SK-N-MC (cell line): ENCODE measurements around the gene PTPN1.

Experiments
- DNase-seq: peaks from one replicate; pipeline ENCODE4 v3.0.0-alpha.2; 2011; ENCODE audit warnings: low read depth, low spot score
- H3K27ac ChIP-seq: fragments of 200-600 bp; sonication (generic); 2 replicates; pipeline ENCODE4 v1.5.1; 2016; ENCODE audit warnings: mixed run types
- H3K36me3 ChIP-seq: fragments of 200-600 bp; sonication (generic); 2 replicates; pipeline ENCODE4 v1.6.1; 2017; ENCODE audit warnings: antibody characterized with exemption, low read length, mixed read lengths; ENCODE audit not compliant: insufficient read depth
- H3K4me3 ChIP-seq: fragments of 200-600 bp; sonication (generic); 2 replicates; pipeline ENCODE4 v1.5.1; 2016
- H3K9ac ChIP-seq: fragments of 200-600 bp; sonication (generic); 2 replicates; pipeline ENCODE4 v1.8.0; 2017; ENCODE audit warnings: mixed run types, mixed read lengths; ENCODE audit not compliant: insufficient read length
- H3K9me3 ChIP-seq: fragments of 200-600 bp; sonication (generic); 2 replicates; pipeline ENCODE4 v1.6.1; 2017; ENCODE audit warnings: low read depth, mild to moderate bottlenecking, antibody characterized with exemption, low read length, moderate library complexity, mixed read lengths
- EZH2 ChIP-seq: fragments of 200-600 bp; sonication (generic); IDR thresholded peaks from one replicate; pipeline ENCODE4 v1.6.1; 2017; ENCODE audit warnings: antibody characterized with exemption
- FOXP2 ChIP-seq: optimal IDR thresholded peaks from 2 replicates; pipeline ENCODE3; 2011; ENCODE audit warnings: mild to moderate bottlenecking, moderate library complexity; ENCODE audit not compliant: insufficient read depth; ENCODE audit errors: extremely low read length, control extremely low read depth
- POLR2AphosphoS5 ChIP-seq: IDR thresholded peaks from 2 replicates; pipeline ENCODE4 v1.6.1; 2012; ENCODE audit warnings: mild to moderate bottlenecking, low read depth, low read length, borderline replicate concordance

The PTPN1 gene

DNA sequence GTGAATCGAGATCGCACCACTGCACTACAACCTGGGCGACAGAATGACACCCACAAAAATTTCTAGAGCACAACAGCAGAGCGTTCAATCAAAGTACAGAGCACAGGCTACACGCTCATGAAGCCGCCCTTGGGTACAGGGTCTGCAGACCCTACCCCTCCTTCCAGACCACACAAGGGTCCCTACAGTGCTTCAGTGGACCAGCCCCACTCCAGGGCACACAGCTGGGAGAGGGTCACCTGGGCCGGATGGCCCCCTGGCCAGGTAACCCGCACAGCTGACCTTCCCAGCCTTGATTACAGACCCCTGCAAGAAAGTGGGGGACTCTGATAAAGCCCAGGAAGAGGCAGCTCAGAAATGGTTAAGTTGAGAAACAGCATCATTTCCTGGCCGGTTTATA lies 117.6 kb downstream of the PTPN1 start:
- TF ChIP-seq FOXP2, result no peak
- TF ChIP-seq EZH2, result no peak
- TF ChIP-seq POLR2AphosphoS5, result no peak
- DNase-seq, result no peak
- Histone ChIP-seq H3K36me3 (no peaks in the 10 kb centered on the region), H3K4me3 (no peak overlapping the region), H3K27ac (no peak overlapping the region), H3K9ac (no peak overlapping the region), H3K9me3 (no peaks in the 10 kb centered on the region)

- Histone ChIP-seq H3K9ac (no peak overlapping the region), H3K27ac (no peak overlapping the region), H3K36me3 (no peaks in the 10 kb centered on the region), H3K4me3 (no peak overlapping the region), H3K9me3 (no peaks in the 10 kb centered on the region)
- DNase-seq, result no peak
- no peak for TF ChIP-seq EZH2
- no peak for TF ChIP-seq POLR2AphosphoS5
Observed at GRCh38 chr20:50628332-50628731, 118.1 kb downstream of the PTPN1 start.

DNA sequence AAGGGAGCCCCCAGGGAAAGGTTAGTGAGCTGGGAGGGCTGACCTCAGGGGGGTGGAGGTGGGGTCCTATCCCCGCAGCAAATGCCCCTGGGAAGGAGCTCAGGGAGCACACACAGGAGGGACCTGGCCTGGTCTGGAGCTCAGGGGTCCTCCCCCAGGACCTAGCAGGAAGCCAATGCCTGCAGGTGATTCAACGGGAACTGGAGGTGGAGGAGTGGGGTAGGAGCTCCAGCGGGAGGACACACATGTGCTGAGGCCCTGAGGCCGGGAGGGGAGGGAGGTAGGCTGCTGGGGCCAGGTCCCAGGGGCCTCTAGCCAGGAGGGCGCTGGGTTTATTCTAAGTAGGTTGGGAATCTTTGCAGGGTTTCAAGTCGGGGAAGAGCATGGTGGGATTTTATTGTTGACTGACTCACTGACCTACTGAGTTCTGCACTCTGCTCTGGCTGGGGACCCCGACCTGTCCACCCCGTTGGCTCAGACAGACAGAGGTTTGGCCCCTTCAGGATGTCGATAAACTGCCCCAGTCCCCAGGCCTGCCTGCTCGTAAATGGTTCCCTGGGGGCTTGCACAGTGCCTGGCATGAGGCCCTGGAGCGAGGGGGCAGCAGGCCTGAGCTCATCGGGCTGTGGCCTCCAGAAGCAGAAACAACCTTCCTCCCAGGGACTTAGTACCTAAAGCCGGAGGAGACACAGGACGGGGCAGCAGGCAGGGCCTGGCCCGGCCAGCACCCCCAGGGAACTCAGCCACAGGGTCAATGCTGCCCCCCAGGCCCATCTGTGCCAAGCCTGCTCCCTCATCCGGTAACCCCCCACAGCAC lies 118.9 kb downstream of the PTPN1 start:
- no peak for TF ChIP-seq FOXP2
- no peak for TF ChIP-seq POLR2AphosphoS5
- TF ChIP-seq EZH2, result no peak
- DNase-seq, result no peak
- Histone ChIP-seq H3K4me3 (no peak overlapping the region), H3K9me3 (no peaks in the 10 kb centered on the region), H3K36me3 (no peaks in the 10 kb centered on the region), H3K9ac (no peak overlapping the region), H3K27ac (no peak overlapping the region)

DNA sequence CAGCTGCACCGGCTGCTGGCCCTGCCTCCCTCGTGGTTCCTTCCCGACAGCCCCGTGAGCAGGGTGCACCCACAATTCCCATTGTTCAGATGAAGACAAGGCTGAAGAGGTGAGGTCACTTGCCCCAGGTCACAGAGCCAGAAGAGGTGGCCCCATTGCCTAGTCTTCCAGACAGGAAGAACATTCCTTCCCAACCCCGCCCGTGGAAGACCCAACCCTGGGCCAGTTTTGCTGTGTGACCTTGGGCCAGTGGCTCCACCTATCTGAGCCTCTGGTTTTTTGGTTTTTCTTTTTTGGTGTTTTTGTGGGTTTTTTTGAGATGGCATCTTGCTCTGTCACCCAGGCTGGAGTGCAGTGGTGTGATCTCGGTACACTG lies 119.5 kb downstream of the PTPN1 start:
- H3K4me3 ChIP-seq, result no peak overlapping the region
- TF ChIP-seq EZH2 (no peak), FOXP2 (no peak), POLR2AphosphoS5 (no peak)
- H3K9ac ChIP-seq, result no peak overlapping the region
- no peak for DNase-seq
- H3K9me3 ChIP-seq, result no peaks in the 10 kb centered on the region
- no peak overlapping the region for H3K27ac ChIP-seq
- no peaks in the 10 kb centered on the region for H3K36me3 ChIP-seq

DNA sequence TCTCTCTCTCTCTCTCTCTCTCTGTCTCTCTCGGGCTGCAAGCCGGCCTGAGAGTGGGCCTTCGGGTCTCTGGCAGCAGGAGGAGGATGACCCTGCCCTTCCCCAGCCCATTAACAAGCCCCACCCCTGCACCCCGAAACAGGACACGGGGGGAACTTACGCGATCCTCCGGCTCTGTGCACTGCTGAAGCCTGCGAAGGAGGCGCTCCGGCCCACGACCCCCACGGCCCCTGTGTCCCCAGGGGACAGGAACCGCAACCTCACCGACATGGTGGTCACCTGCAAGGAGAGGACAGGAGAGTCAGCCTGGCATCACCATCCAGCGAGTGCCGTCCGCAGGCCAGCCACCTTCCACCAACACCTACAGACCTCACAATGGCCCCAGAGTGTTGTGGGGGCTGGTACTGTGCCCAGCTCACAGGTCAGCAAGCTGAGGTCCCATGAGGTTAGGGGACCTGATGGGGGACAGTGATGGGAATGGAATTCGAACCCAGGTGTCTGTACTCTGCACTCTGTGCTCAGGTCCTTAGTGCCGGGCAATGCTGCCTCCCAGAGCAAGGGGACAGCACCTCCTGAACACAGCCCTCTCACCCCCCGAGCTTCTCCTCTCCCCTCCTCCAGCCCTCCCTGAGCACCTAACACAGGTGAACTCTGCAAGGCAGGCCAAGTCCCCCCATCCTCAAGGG lies 120.5 kb downstream of the PTPN1 start:
- Histone ChIP-seq H3K4me3 (no peak overlapping the region), H3K27ac (no peak overlapping the region), H3K9me3 (no peaks in the 10 kb centered on the region), H3K9ac (no peak overlapping the region), H3K36me3 (no peaks in the 10 kb centered on the region)
- no peak for TF ChIP-seq EZH2
- no peak for TF ChIP-seq POLR2AphosphoS5
- no peak for TF ChIP-seq FOXP2
- no peak for DNase-seq

- TF ChIP-seq FOXP2, result no peak
- TF ChIP-seq EZH2, result no peak
- no peak for TF ChIP-seq POLR2AphosphoS5
- H3K9me3 ChIP-seq, result no peaks in the 10 kb centered on the region
- no peak overlapping the region for H3K4me3 ChIP-seq
- H3K36me3 ChIP-seq, result no peaks in the 10 kb centered on the region
- H3K27ac ChIP-seq, result no peak overlapping the region
- DNase-seq, result no peak
- no peak overlapping the region for H3K9ac ChIP-seq
Observed at GRCh38 chr20:50632236-50632635, 122.1 kb downstream of the PTPN1 start.

DNA sequence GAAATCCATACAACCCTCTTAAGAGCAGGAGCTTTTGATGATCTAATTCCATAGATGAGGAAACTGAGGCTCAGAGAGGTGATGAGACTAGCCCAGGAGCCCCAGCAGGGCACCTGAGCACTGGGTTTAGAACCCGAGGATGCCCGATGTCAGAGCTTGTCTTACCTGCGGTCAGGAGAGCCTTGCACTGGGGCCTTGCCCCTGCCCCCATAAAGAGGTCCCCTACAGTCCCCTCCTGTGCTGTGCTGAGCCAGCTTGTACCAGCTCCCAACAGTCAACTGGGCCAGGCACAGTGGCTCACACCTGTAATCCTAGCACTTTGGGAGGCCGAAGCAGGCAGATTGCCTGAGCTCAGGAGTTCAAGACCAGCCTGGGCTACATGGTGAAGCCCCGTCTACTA lies 122.5 kb downstream of the PTPN1 start:
- no peaks in the 10 kb centered on the region for H3K9me3 ChIP-seq
- H3K9ac ChIP-seq, result no peak overlapping the region
- H3K36me3 ChIP-seq, result no peaks in the 10 kb centered on the region
- no peak for TF ChIP-seq FOXP2
- TF ChIP-seq EZH2, result no peak
- TF ChIP-seq POLR2AphosphoS5, result no peak
- no peak overlapping the region for H3K27ac ChIP-seq
- H3K4me3 ChIP-seq, result no peak overlapping the region
- no peak for DNase-seq

- Histone ChIP-seq H3K9ac (no peak overlapping the region), H3K9me3 (no peaks in the 10 kb centered on the region), H3K36me3 (no peaks in the 10 kb centered on the region), H3K4me3 (no peak overlapping the region), H3K27ac (no peak overlapping the region)
- TF ChIP-seq EZH2, result no peak
- no peak for TF ChIP-seq POLR2AphosphoS5
- no peak for TF ChIP-seq FOXP2
- DNase-seq, result no peak
Observed at GRCh38 chr20:50633361-50633760, 123.2 kb downstream of the PTPN1 start.
